HepG2 (cell line): ENCODE data around the gene RAD51D. TPM values are rescaled to one million over a fixed set of nuclear protein-coding genes. Genes with fewer than 3 reads are reported as not detected.

Experiments
- ATAC-seq: fragments of 200-7000 bp; cut with Tn5 transposase; 3 replicates; pipeline ENCODE4 v1.9.1; 2020; ENCODE audit warnings: mild to moderate bottlenecking, moderate library complexity
- BruUV-seq: library from RNA; stranded (reverse); fragments of 400-500 nt; replicated peaks from 2 replicates; lab custom pipeline; 2021; lab: Mats Ljungman, UMichigan
- CTCF ChIA-PET: fragments of 300-600 bp; formaldehyde crosslinking; extraction: SDS; loops from one replicate; lab custom pipeline; 2021; ENCODE audit warnings: low total read pairs, inconsistent platforms, low intra/inter-chr PET ratio; lab: Yijun Ruan, JAX
- POLR2A ChIA-PET: fragments of 350-600 bp; sonication (Branson Sonifier 250); formaldehyde crosslinking; loops from one replicate; lab custom pipeline; 2020; ENCODE audit warnings: antibody characterized with exemption, inconsistent platforms; lab: Yijun Ruan, JAX
- DNase-seq: peaks from one replicate; pipeline ENCODE4 v3.0.0-alpha.2; 2015; ENCODE audit warnings: low spot score
- FAIRE-seq: peaks from 3 replicates; lab custom pipeline; 2011; peaks lifted over from hg19 to GRCh38; lab: Jason Lieb, UNC
- H2AFZ ChIP-seq: one replicate; pipeline ENCODE4 v1.6.1; 2011; ENCODE audit warnings: low read length, inconsistent platforms
- H3K27ac ChIP-seq: fragments of 300-600 bp; 3 replicates; pipeline ENCODE4 v1.8.0; 2011; ENCODE audit warnings: mixed run types, mild to moderate bottlenecking, mixed read lengths, low read length, inconsistent platforms; ENCODE audit not compliant: insufficient read depth; ENCODE audit errors: extremely low read length
- H3K27me3 ChIP-seq, 2 experiments: fragments of 200-600 bp in 1 of 2; 2 replicates in 1 of 2; 3 replicates in 1 of 2; pipeline versions ENCODE4 v1.6.0 to v1.8.0; 2011; ENCODE audit warnings: low read length in 2 of 2, mild to moderate bottlenecking in 2 of 2, moderate library complexity in 2 of 2, inconsistent platforms in 1 of 2; ENCODE audit not compliant: insufficient read depth in 2 of 2, control insufficient read depth in 1 of 2
- H3K36me3 ChIP-seq, 2 experiments: fragments of 200-600 bp in 1 of 2; replicated peaks in 1 of 2; 2 replicates in 1 of 2; 3 replicates in 1 of 2; pipeline versions ENCODE4 v1.5.1 to v1.8.0; 2011; ENCODE audit warnings: low read length in 2 of 2, inconsistent platforms in 1 of 2; ENCODE audit not compliant: insufficient read depth in 2 of 2, control insufficient read depth in 1 of 2
- H3K4me1 ChIP-seq: 2 replicates; pipeline ENCODE4 v1.5.1; 2012; ENCODE audit warnings: low read length, inconsistent platforms; ENCODE audit not compliant: insufficient read depth
- H3K4me2 ChIP-seq: 2 replicates; pipeline ENCODE4 v1.6.0; 2011; ENCODE audit warnings: low read depth, low read length, inconsistent platforms
- H3K4me3 ChIP-seq, 3 experiments: fragments of 200-600 bp in 1 of 3; sonication (generic), shearing (Covaris generic) in 1 of 3; replicated peaks in 1 of 3; 2 replicates each; pipeline ENCODE4 v1.5.1; 2011 to 2016; ENCODE audit warnings: low read length in 3 of 3, inconsistent platforms in 2 of 3, low read depth in 2 of 3, mild to moderate bottlenecking in 2 of 3, control low read depth in 1 of 3, mixed read lengths in 1 of 3; ENCODE audit not compliant: insufficient read depth in 1 of 3
- H3K79me2 ChIP-seq: one replicate; pipeline ENCODE4 v1.6.1; 2011; ENCODE audit warnings: low read length, inconsistent platforms; ENCODE audit not compliant: insufficient read depth
- H3K9ac ChIP-seq: 2 replicates; pipeline ENCODE4 v1.6.0; 2011; ENCODE audit warnings: mild to moderate bottlenecking, low read depth, low read length, inconsistent platforms; ENCODE audit not compliant: insufficient read depth
- H3K9me3 ChIP-seq: 2 replicates; pipeline ENCODE4 v1.5.1; 2012; ENCODE audit warnings: mild to moderate bottlenecking, low read length
- H4K20me1 ChIP-seq: 2 replicates; pipeline ENCODE4 v1.6.0; 2011; ENCODE audit warnings: inconsistent platforms, mild to moderate bottlenecking, low read length, moderate library complexity; ENCODE audit not compliant: insufficient read depth
- HNRNPH1 ChIP-seq: fragments of 200-400 bp; formaldehyde crosslinking; optimal IDR thresholded peaks from 2 replicates; pipeline ENCODE3; 2017; ENCODE audit warnings: mild to moderate bottlenecking, low read depth, low read length
- MIER3 ChIP-seq: IDR thresholded peaks from 2 replicates; pipeline ENCODE4 v1.6.1; 2016; ENCODE audit warnings: missing compliant biosample characterization, borderline replicate concordance
- UBTF ChIP-seq: sonication (generic); formaldehyde crosslinking; IDR thresholded peaks from 2 replicates; pipeline ENCODE4 v1.4.0; 2020; ENCODE audit warnings: mild to moderate bottlenecking, missing genetic modification reagents
- ZBTB2 ChIP-seq: sonication (generic); formaldehyde crosslinking; IDR thresholded peaks from 2 replicates; pipeline ENCODE4 v1.8.0; 2022; ENCODE audit warnings: low read depth, missing genetic modification reagents
- ZBTB3 ChIP-seq: sonication (generic); formaldehyde crosslinking; IDR thresholded peaks from 2 replicates; pipeline ENCODE4 v1.4.0; 2020; ENCODE audit warnings: low read depth, mild to moderate bottlenecking, moderate library complexity, missing genetic modification reagents, borderline replicate concordance
- ZSCAN29 ChIP-seq: sonication (generic); formaldehyde crosslinking; conservative IDR thresholded peaks from 2 replicates; pipeline ENCODE4 v1.4.0; 2020; ENCODE audit warnings: mild to moderate bottlenecking, missing genetic modification reagents
- WGBS: methylation state at CpG from one replicate; pipeline ENCODE4 v1.1.6; 2017; ENCODE audit warnings: low lambda C conversion rate; 5-methylcytosine and 5-hydroxymethylcytosine counted together
- in situ Hi-C: cut with HindIII; loops from 2 replicates; pipeline ENCODE4 v1.10.0; 2017; ENCODE audit warnings: low pct_unique_long_range_greater_than_20kb; ENCODE audit not compliant: extremely low pct_ligation_motif_present
- intact Hi-C: fragments of 100-400 bp; cut with micrococcal nuclease; formaldehyde crosslinking; loops from one replicate; pipeline ENCODE4 v1.10.0; 2022; ENCODE audit not compliant: unreplicated experiment
- polyA plus RNA-seq, 8 experiments: library from polyadenylated mRNA; depleted of rRNA in 3 of 8; stranded (reverse) in 7 of 8; unstranded in 1 of 8; fragments of >200 nt; fragmentation: Illumina TruSeq in 4 of 8; extraction: Trizol in 4 of 8; gene quantifications; 2 replicates each; pipeline versions ENCODE4 v1.2.1 to v1.2.3, GENCODE V29; 2011 to 2016; ENCODE audit warnings: low read depth in 4 of 8, missing spikeins in 1 of 8, mixed read lengths in 1 of 8; ENCODE audit not compliant: insufficient read depth in 1 of 8
- total RNA-seq, 5 experiments: library from RNA; depleted of rRNA; stranded (reverse); fragments of >200 nt; fragmentation: Illumina TruSeq; extraction: Trizol; gene quantifications; 2 replicates each; pipeline ENCODE4 v1.2.3, GENCODE V29; 2016; ENCODE audit warnings: low read depth in 1 of 5

The RAD51D gene
- total and polyA plus RNA-seq, 2 of the 13 experiments (the other 11 are each of a cell fraction or from before 2014, with no cell fraction given) = 6.7 to 13.1 TPM

GRCh38 chr17:35065880-35066279 lies 53.8 kb downstream of the RAD51D start:
- H3K36me3 ChIP-seq = peaks cover 0 to 2% of the 10 kb centered on the region in 2 experiments; a peak in 1 of 5 replicates
- no peak overlapping the region for H3K4me2 ChIP-seq
- no peak overlapping the region for H3K27ac ChIP-seq
- intact Hi-C loops (no loop called here), in situ Hi-C loops (no loop called here)
- ATAC-seq (no peak), DNase-seq (no peak), FAIRE-seq (no peak)
- CTCF ChIA-PET = no interaction called here
- no peak overlapping the region for H3K9ac ChIP-seq
- no peak for TF ChIP-seq ZBTB3 (CRISPR knock-in tag)
- TF ChIP-seq MIER3 (CRISPR knock-in tag) = no peak
- H4K20me1 ChIP-seq = no peaks in the 10 kb centered on the region
- no peaks in the 10 kb centered on the region; a peak in 1 of 5 replicates for H3K27me3 ChIP-seq
- BruUV-seq = no TSS peak
- no peak overlapping the region for H2AFZ ChIP-seq
- H3K4me1 ChIP-seq = peaks cover 96% of the 10 kb centered on the region
- H3K9me3 ChIP-seq = no peaks in the 10 kb centered on the region
- POLR2A ChIA-PET = interaction anchor here (3.3 to 4.6 kb wide), 3 partner anchors 9 to 22 kb away, joined by 43 to 57 read pairs (median 54); no protein-coding TSS in a partner anchor
- H3K4me3 ChIP-seq = no peak overlapping the region
- WGBS = 95% methylated on average over 4 of the region's 4 CpGs
- H3K79me2 ChIP-seq = peaks cover 67% of the 10 kb centered on the region

- BruUV-seq = no TSS peak
- in situ Hi-C loops = no loop called here
These were observed 55.0 kb downstream of the RAD51D start for GRCh38 chr17:35064516-35065215.

More at GRCh38 chr17:35064516-35065215, 55.0 kb downstream of the RAD51D start:
- H3K4me2 ChIP-seq = peak overlapping the region; percentile 75
- FAIRE-seq = no peak
- TF ChIP-seq ZSCAN29 (CRISPR knock-in tag) (no peak), HNRNPH1 (no peak), ZBTB2 (CRISPR knock-in tag) (no peak), UBTF (CRISPR knock-in tag) (no peak)
- H3K27ac ChIP-seq = peak overlapping the region; percentile 95
- H3K9me3 ChIP-seq = no peaks in the 10 kb centered on the region
- no peak overlapping the region for H2AFZ ChIP-seq
- H3K4me3 ChIP-seq = no peak overlapping the region; a peak in 1 of 6 replicates
- POLR2A ChIA-PET = interaction anchor here (0.8 to 4.6 kb wide), 8 partner anchors 8 to 83 kb away, joined by 4 to 57 read pairs (median 21); partner anchors contain the start of gene LIG3
- H3K79me2 ChIP-seq = peaks cover 70% of the 10 kb centered on the region
- no peaks in the 10 kb centered on the region for H4K20me1 ChIP-seq
- CTCF ChIA-PET = no interaction called here
- peaks cover 0 to 2% of the 10 kb centered on the region in 2 experiments; a peak in 1 of 5 replicates for H3K36me3 ChIP-seq
- intact Hi-C loops = no loop called here
- H3K4me1 ChIP-seq = peaks cover 96% of the 10 kb centered on the region
- no peak for ATAC-seq
- peak overlapping the region; percentile 70; the same call in 1 of the 2 replicates for H3K9ac ChIP-seq
- no peaks in the 10 kb centered on the region for H3K27me3 ChIP-seq
- 95% methylated on average over 3 of the region's 3 CpGs for WGBS
- DNase-seq = no peak
